Neural progenitor cell (in vitro differentiated cells): ENCODE data around the gene BCL2L11.

Experiments
- EZH2 ChIP-seq: fragments of 200-600 bp; sonication (generic); IDR thresholded peaks from 2 replicates; pipeline ENCODE4 v1.6.1; 2017; ENCODE audit warnings: antibody characterized with exemption, mild to moderate bottlenecking, moderate library complexity
- EZH2phosphoT487 ChIP-seq: fragments of 200-600 bp; sonication (generic); IDR thresholded peaks from 2 replicates; pipeline ENCODE4 v1.6.1; 2017; ENCODE audit warnings: antibody characterized with exemption

DNA sequence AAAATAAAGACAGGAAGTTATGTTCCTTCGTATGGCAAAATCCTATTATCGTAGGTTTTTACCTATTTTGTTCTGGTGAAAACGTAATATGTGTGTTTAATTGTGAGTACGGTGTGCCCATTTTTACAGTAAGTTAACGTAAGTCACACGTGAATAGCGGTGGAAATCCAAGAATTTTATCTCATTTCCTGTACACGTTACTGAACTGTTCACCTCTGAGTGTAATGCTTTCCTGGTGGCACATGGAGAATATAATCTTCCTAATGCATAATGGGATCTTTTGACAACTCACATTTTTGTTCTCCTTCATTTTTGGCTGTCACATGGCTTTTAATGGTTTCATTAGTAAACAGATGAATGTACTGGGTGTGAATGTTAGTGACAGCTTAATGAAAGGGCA lies 28.2 kb downstream of the BCL2L11 start:
- TF ChIP-seq EZH2phosphoT487 (no peak), EZH2 (no peak)
